Middle frontal gyrus (tissue), 1 donor: ENCODE measurements around the gene CMTM4.
A peak's percentile ranks its signal among the peaks of the same experiment; 100 is the strongest.
"Not testable (repeated sequence)": the region's sequence is repeated elsewhere in the genome, so short reads cannot be mapped to it uniquely, and the experiment has no call there.

Experiments used
- DNase-seq: peaks from one replicate; pipeline ENCODE4 v3.0.0-alpha.2; 2015; ENCODE audit warnings: low spot score; ENCODE audit errors: extremely low spot score

Gene CMTM4

DNA sequence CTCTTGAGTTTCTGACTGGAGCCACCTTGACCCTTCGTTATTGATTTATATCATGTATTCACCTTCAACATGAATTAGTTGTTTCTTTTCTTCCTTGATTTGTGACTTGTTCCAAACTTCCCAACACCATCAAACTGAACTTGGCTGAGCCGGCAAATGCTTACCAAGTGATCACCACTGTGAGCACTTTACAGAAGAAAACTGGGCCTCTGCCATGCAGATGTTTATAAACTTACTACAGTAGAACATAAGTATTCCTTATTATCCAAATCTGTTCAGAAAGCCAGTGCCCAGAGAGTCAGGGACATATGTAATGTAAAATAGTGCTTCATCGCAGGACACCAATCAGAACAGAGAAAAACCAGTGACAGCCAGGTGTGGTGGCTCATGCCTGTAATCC, 19.9 kb downstream of the CMTM4 start:
- no peak for DNase-seq

- DNase-seq, result no peak
Observed at GRCh38 chr16:66673691-66674090, 22.9 kb downstream of the CMTM4 start.

- DNase-seq, result no peak
Observed at GRCh38 chr16:66670691-66671388, 25.7 kb downstream of the CMTM4 start.

DNA sequence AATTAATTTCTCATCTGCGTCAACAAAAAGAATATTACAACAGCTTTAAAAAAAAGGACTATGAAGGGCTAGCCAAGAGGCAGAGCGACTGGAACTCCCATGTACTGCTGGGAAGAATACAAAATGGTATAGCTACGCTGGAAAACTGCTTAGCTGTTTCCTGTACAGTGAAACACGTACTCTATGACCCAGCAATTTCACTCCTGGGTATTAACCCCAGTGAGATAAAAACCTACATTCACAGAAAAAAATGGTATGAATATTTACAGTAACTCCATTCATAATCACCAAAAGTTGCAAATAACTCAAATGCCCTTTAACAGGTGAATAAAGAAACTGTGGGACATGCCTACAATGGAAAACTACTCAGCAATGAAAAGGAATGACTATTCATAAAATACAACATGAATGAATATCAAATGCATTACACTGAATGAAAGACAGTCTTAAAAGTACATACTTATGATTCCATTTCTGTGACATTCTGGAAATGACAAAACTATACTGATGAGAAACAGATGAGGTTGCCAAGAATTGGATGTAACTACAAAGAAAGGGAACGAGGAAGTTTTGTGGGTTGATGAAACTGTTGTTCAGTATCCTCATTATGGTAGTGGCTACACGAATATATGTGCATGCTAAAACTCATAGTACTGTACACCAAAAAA, 27.6 kb downstream of the CMTM4 start:
- DNase-seq, result no peak

DNA sequence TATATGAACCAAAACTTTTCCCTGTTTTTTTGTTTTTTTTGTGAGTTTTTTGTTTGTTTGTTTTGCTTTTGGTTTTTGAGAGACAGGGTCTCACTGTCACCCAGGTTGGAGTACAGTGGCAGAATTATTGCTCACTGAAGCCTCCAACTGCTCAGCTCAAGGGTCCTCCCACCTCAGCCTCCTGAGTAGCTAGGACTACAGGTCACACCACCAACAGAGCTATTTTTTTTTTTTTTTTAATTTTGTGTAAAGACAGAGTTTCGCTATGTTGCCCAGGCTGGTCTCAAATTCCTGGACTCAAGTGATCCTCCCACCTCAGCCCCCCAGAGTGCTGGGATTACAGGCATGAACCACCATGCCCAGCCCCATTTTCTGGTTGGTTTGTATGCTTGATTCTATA, 28.6 kb downstream of the CMTM4 start:
- DNase-seq, result no peak

- DNase-seq, result peak; percentile 24
Observed at GRCh38 chr16:66662445-66663194, 33.9 kb downstream of the CMTM4 start.

DNA sequence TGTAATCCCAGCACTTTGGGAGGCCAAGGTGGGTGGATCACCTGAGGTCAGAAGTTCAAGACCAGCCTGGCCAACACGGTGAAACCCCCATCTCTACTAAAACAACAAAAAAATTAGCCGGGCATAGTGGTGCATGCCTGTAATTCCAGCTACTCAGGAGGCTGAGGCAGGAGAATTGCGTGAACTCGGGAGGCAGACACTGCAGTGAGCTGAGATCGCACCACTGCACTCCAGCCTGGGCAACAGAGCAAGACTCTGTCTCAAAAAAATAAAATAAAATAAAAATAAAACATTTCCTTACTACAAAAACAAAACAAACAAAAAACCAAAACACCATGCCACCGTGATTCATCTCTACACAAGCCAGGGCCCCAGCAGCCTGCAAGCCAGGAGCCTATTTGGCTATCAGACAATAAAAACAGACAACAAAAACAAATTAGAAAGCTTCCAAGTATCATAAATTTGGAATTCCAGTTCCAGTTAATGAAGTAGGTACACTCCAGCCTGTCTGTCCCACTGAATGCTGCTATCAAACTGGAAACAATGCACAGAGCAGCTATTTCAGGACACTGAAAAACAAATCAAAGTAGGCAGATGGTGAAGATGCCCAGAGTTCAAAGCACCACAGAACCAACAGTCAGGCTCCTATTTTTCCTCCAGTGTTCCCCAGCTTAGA, 34.7 kb downstream of the CMTM4 start:
- DNase-seq, result not testable (repeated sequence)

DNA sequence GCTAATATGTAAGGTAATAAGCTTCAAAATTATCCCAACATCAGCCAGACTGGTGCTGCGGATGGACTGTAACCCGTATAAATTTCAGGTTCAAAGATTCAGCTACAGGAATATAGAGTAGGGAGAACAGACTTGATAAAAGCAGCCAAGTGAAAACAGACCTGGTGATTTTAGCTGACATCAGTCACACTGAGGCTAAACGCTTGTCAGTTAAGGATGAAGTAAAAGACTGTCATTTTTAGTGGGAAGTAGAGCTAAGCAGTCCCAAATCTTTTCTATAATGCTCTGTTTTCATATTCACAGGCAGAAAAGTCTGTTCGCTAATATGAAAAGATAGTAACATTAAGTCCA, 35.4 kb downstream of the CMTM4 start:
- no peak for DNase-seq

- peak; percentile 20 for DNase-seq
Observed at GRCh38 chr16:66660422-66661209, 35.9 kb downstream of the CMTM4 start.

GRCh38 chr16:66658860-66659190, 37.7 kb downstream of the CMTM4 start:
- DNase-seq, result no peak

DNA sequence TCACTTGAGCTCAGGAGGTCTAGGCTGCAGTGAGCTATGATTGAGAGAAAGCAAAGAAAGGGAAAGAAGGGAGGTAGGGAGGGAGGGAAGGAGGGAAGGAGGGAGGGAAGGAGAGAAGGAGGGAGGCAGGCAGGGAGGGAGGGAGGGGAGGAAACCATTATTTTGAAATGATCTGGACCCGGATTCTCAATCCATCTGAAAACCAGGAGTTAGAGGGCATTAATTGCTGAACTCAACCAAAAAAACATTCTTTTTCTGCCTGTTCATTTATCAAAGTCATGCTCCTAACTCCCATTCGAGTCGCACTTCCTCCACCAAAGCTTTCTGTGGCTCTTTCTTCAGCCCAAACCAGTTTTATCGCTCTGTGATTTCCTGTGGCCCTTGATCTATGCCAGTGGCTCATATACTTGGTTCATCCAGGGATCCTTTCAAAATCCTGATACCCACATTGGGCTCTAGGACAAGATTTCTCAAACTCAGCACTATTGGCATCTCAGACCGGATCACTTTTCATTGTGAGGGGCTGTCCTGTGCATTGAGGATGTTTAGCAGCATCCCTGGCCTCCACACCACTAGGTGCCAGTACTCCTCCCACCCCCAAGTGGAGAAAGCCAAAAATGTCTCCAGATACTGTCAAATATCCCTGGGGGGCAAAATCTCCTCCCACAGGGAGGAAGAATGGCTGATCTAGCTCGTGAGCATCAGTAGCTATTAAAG, 38.2 kb downstream of the CMTM4 start:
- DNase-seq, result no peak

GRCh38 chr16:66656547-66656946, 40.0 kb downstream of the CMTM4 start:
- DNase-seq, result no peak

DNA sequence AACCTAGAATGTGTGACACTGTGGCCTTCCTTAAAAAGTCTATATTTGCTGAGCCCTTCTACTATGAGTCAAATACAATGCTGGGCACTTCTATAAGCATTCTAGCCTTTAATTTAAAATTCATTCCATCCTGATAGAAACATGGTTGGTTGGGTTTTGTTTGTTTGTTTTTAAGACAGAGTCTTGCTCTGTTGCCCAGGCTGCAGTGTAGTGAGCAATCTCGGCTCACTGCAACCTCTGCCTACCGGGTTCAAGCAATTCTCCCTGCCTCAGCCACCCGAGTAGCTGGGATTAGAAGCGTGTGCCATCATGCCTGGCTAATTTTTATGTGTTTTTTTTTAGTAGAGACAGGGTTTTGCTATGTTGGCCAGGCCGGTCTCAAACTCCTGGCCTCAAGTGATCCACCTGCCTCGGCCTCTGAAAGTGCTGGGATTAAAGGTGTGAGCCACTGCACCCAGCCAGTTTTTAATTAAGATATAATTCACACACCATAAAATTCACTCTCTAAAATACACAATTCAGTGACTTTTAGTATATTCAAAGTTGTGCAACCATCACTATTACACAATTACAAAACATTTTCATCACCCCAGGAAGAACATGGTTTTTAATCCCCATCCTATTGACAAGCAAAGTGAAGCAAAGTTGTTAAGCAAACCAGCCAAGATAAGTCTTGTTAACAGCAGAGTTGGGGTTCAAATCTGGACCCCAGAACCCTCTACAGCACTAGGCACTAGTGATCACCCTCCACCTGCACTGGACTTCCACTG, 42.8 kb downstream of the CMTM4 start:
- DNase-seq, result no peak

DNA sequence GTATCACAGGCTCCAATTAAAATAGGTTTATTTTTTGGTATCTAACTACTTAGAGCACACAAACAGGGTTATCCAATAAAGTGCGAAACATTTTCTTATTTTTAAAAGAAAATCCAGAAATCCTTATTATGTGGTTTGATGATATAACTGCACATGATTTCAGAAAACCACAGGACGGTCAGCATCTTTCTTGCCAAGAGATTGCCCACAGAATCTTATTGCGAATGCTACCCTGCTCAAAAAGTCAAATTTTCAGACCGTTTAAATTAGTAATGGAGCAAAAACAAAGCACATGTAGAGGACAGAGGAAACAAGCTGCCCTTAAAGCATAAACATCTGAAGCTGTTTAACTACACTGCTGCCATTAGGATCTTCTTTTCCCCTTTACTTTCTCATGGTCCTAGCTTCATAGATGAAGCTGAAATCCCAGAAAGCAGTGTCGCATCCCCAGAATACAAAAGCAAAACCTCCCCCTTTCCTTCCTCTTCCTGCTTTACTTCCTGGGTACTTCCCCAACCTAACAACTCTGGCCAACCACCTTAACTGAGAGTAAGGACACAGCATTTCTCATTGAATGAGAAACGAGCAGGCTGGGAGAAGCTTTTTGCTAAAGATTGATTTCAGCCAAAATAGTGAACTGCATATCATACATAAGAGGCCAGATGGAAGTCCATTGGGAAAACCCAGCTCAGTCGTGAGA, 43.7 kb downstream of the CMTM4 start:
- DNase-seq, result no peak

DNA sequence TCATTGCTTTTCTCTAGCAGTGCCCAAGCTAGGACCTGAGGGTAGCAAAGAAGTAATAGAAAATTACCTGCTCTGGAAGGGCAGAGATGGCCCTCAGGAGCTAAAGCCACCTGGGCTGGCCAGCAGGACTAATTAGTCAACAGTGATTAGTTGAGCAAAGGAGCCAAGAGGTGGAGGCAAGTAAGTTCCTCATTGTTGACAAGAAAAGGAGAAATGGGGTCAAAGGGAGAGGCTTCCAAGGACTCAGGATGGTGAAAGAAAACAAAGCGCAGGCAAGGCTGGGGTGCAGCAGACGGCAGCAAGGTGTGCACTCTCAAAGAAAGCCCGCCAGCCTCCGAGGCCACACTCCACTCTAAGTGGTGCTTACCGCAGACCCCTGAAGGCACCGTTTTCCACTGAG, 44.6 kb downstream of the CMTM4 start:
- DNase-seq, result no peak

- DNase-seq, result no peak
Observed at GRCh38 chr16:66651474-66651765, 45.1 kb downstream of the CMTM4 start.

- DNase-seq, result peak; percentile 91
Observed at GRCh38 chr16:66650707-66651473, 45.7 kb downstream of the CMTM4 start.

GRCh38 chr16:66649636-66650205, 46.8 kb downstream of the CMTM4 start:
- DNase-seq, result no peak
